GM06990 (cell line): ENCODE results near the gene OTUD5.

Experiments
- DNase-seq: peaks from one replicate; pipeline ENCODE4 v3.0.0-alpha.2; 2011; ENCODE audit not compliant: insufficient read length; ENCODE audit errors: extremely low read depth
- H3K27me3 ChIP-seq: replicated peaks from 2 replicates; pipeline ENCODE4 v1.6.0; 2011; ENCODE audit warnings: low read length; ENCODE audit not compliant: control insufficient read depth, insufficient read depth
- H3K36me3 ChIP-seq: 2 replicates; pipeline ENCODE4 v1.5.1; 2011; ENCODE audit warnings: low read length; ENCODE audit not compliant: control insufficient read depth, insufficient read depth
- H3K4me3 ChIP-seq: replicated peaks from 2 replicates; pipeline ENCODE4 v1.5.1; 2011; ENCODE audit warnings: low read depth, mild to moderate bottlenecking, control low read depth, low read length
- TF ChIP-seq, protein P1 (sequence below): IDR thresholded peaks from 2 replicates; pipeline ENCODE4 v1.5.1; 2011; ENCODE audit warnings: low read length, control low read depth, mild to moderate bottlenecking, inconsistent platforms; ENCODE audit not compliant: insufficient read depth, poor library complexity, severe bottlenecking

OTUD5 gene

DNA sequence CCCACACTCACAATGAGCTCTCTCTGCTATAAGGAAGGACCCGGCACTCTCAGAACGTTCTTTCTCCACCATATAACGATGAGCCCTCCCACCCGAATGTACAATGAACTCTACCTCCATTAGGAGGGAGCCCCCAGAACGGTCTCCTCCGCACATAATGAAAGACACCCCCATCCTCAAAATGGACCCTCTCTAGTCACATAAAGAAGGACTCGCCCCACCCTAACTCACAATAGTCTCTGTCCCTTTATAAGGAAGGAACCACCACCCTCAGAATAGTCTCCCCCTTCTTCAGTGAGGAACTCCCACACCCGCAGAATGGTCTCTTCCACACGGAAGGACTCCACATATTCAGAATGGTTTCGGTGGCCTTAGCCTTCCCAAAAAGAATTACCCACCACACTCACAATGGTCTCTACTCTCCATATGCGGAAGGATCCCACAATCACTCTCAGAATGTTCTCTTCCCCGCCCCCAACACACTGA, 46.4 kb downstream of the OTUD5 start:
- H3K36me3 ChIP-seq, result peaks cover 13% of the 10 kb centered on the region
- no peak for DNase-seq
- TF ChIP-seq, protein P1, sequence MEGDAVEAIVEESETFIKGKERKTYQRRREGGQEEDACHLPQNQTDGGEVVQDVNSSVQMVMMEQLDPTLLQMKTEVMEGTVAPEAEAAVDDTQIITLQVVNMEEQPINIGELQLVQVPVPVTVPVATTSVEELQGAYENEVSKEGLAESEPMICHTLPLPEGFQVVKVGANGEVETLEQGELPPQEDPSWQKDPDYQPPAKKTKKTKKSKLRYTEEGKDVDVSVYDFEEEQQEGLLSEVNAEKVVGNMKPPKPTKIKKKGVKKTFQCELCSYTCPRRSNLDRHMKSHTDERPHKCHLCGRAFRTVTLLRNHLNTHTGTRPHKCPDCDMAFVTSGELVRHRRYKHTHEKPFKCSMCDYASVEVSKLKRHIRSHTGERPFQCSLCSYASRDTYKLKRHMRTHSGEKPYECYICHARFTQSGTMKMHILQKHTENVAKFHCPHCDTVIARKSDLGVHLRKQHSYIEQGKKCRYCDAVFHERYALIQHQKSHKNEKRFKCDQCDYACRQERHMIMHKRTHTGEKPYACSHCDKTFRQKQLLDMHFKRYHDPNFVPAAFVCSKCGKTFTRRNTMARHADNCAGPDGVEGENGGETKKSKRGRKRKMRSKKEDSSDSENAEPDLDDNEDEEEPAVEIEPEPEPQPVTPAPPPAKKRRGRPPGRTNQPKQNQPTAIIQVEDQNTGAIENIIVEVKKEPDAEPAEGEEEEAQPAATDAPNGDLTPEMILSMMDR, result no peak
- H3K4me3 ChIP-seq, result peak overlapping the region; percentile 73
- H3K27me3 ChIP-seq, result no peaks in the 10 kb centered on the region

DNA sequence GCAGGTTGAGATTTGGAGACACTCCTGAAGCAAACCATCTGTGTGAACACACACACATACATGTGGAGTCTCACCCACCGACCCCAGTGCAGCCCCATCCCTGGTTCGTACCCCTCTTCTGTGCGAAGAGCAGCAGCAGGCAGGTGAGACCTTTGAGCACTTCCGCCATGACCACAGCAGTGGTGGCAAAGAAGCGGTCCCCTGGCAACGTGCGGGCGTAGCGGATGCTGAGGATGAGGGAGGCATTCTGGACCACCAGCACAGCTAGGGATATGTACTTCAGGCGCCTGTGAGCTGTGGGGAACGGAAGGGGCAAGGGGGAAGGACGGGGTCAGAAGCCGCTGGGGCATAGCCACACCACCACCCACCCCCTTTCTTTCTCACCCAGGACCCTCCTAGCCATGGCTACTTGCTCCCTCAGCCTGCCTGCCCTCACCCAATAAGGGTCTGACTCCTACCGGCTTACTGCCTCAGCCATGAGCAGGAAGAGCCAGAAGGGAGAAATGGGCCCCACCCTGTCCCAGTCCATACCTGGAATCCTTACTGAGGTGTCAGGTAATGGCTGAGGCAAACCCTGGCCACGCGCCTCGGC, 47.6 kb downstream of the OTUD5 start:
- Histone ChIP-seq H3K36me3 (peaks cover 12% of the 10 kb centered on the region), H3K27me3 (no peaks in the 10 kb centered on the region), H3K4me3 (no peak overlapping the region)
- DNase-seq, result no peak
- TF ChIP-seq, protein P1, result no peak

DNA sequence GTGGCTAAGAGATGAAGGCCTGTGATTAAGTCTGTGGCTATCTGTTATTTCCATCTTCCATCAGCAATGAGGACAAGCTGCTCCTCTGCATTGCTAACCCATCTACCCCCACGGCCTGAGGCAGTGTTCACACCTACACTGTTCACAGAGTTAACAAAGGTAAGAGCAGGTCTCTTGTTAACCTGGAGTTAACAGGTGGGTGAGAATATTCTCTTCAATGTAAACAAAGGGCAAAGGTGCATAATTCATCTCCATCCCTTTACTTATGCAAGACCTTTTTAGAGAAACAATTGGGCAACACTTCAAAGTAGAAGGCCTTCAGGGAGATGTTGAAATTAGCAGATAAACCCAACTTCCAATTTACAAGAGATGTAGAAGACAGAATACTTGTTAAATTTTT, 48.8 kb downstream of the OTUD5 start:
- Histone ChIP-seq H3K36me3 (peaks cover 6% of the 10 kb centered on the region; the same call in 1 of the 2 replicates), H3K27me3 (no peaks in the 10 kb centered on the region), H3K4me3 (no peak overlapping the region)
- DNase-seq, result no peak
- TF ChIP-seq, protein P1, result no peak

DNA sequence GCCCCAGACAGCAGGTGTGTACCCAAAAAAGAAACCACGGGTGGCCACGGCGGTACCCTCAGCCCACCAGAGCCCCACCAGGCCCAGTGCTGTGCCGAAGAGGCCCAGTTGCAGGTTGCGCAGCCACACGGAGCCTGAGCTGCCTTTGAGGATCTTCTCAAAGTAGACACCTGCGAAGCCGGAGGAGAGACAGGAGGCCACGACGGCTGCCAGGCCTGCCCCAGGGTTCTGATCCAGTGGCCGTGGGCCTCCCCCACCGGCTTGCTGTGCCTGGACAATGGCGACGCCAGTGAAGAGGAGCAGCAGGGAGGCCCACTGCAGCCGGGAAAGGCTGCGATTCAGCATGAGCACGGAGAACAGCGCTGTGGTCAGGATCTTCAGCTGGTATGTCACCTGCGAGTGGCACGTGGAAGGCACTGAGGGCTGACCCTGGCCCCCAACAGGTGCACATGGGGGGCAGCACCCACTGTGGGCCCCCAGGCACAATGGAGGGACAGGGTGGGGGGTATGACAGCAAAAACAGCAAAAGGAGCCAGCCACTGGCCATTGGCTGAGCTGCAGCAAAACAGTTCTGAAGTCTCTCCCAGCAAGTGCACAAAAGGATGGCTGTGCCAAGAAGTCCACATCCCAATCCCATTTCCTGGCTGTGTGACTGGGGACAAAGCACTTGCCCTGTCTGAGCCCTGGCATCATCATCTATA, 52.2 kb downstream of the OTUD5 start:
- no peak for DNase-seq
- Histone ChIP-seq H3K4me3 (no peak overlapping the region), H3K36me3 (peaks cover 8% of the 10 kb centered on the region), H3K27me3 (no peaks in the 10 kb centered on the region)
- TF ChIP-seq, protein P1, result no peak

DNA sequence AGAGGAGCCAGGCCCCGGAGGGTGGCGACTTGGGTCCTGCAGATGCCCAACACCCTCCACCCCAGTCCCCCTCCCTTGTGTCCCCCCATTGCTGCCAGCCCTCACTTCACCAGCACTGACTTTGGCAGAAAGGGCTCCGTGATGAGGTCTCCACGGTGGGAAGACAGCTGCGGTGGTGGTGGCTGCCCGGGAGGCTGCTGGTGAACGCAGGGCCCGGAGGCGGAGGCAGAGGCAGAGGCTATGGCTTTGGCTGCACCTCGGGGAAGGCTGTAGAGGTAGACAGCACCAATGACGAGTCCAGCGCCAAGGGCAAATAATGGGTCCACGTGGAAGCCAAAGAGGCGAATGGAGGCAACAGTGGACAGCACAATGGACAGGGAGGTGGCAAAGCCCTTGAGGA, 52.8 kb downstream of the OTUD5 start:
- DNase-seq, result no peak
- peaks cover 8% of the 10 kb centered on the region for H3K36me3 ChIP-seq

More for the DNA sequence above, 52.8 kb downstream of the OTUD5 start:
- Histone ChIP-seq H3K27me3 (no peaks in the 10 kb centered on the region), H3K4me3 (no peak overlapping the region)
- TF ChIP-seq, protein P1, result no peak
